Measurements from ENCODE around the gene MLLT1. TPM values are rescaled to one million over a fixed set of nuclear protein-coding genes. Genes with fewer than 3 reads are reported as not detected.
A peak's percentile ranks its signal among the peaks of the same experiment; 100 is the strongest.

Gene MLLT1
- total RNA-seq, 1 experiment from 2014 or later, result 44.2 TPM

DNA sequence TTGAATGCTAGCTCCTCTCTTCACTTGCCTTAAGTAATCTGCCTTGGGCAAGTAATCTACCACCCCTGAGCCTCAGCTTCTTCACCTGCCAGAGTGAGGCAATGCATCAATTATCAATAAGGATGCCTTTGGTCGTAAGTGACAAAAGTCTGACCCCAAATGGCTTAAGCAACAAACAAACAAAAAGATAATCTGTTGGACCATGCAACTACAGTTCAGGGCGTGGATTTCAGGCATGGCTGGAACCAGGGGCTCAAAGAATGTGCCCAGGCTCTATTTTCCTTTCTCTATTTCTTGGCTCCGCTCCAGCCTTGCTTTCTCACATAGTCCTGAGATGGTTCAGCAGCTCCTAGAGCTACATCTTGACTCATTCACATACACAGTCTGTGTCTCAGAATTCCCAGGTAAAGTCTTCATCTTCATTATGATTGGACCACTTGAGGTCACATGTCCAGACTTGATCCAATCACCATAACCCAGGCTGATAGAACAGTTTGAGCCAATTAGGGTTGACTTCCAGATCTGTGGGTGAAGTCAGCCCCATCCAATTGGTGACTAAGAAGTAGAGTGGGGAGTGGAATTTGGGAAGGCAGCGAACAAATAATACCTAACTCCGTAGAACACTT is 114.8 kb downstream of the MLLT1 start:
- no peak overlapping the region for H2AFZ ChIP-seq
- H3K27ac ChIP-seq, result no peak overlapping the region
- TF ChIP-seq, protein P1, sequence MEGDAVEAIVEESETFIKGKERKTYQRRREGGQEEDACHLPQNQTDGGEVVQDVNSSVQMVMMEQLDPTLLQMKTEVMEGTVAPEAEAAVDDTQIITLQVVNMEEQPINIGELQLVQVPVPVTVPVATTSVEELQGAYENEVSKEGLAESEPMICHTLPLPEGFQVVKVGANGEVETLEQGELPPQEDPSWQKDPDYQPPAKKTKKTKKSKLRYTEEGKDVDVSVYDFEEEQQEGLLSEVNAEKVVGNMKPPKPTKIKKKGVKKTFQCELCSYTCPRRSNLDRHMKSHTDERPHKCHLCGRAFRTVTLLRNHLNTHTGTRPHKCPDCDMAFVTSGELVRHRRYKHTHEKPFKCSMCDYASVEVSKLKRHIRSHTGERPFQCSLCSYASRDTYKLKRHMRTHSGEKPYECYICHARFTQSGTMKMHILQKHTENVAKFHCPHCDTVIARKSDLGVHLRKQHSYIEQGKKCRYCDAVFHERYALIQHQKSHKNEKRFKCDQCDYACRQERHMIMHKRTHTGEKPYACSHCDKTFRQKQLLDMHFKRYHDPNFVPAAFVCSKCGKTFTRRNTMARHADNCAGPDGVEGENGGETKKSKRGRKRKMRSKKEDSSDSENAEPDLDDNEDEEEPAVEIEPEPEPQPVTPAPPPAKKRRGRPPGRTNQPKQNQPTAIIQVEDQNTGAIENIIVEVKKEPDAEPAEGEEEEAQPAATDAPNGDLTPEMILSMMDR (conservative IDR thresholded peaks at IDR 0.05), result no peak
- no peak for TF ChIP-seq EZH2 (IDR thresholded peaks at IDR 0.05; ENCODE audit: low read depth)
- no peaks in the 10 kb centered on the region for H3F3A ChIP-seq (ENCODE audit: insufficient read depth, low read depth)
- no peak for DNase-seq
- H4K20me1 ChIP-seq (ENCODE audit: insufficient read depth), result no peaks in the 10 kb centered on the region
- intact Hi-C loops (cut with micrococcal nuclease; ENCODE audit: unreplicated experiment), result no loop called here
- CTCF ChIA-PET, result no interaction called here
- no peaks in the 10 kb centered on the region for H3K27me3 ChIP-seq (ENCODE audit: insufficient read depth, low read depth)
- no peaks in the 10 kb centered on the region for H3K9me3 ChIP-seq (ENCODE audit: insufficient read depth, low read depth)
- no peaks in the 10 kb centered on the region for H3K4me1 ChIP-seq (replicated peaks; ENCODE audit: insufficient read depth)
- no peak overlapping the region for H3K4me2 ChIP-seq
- no peaks in the 10 kb centered on the region for H3K9me2 ChIP-seq (ENCODE audit: insufficient read depth)
- no TSS peak for BruUV-seq (replicated peaks)
- no peak overlapping the region for H3K4me3 ChIP-seq
- no peaks in the 10 kb centered on the region for H3K36me3 ChIP-seq (ENCODE audit: low read depth)
- POLR2A ChIA-PET (ENCODE audit: unreplicated experiment), result no interaction called here
- H3K79me2 ChIP-seq (ENCODE audit: low read depth), result no peaks in the 10 kb centered on the region

DNA sequence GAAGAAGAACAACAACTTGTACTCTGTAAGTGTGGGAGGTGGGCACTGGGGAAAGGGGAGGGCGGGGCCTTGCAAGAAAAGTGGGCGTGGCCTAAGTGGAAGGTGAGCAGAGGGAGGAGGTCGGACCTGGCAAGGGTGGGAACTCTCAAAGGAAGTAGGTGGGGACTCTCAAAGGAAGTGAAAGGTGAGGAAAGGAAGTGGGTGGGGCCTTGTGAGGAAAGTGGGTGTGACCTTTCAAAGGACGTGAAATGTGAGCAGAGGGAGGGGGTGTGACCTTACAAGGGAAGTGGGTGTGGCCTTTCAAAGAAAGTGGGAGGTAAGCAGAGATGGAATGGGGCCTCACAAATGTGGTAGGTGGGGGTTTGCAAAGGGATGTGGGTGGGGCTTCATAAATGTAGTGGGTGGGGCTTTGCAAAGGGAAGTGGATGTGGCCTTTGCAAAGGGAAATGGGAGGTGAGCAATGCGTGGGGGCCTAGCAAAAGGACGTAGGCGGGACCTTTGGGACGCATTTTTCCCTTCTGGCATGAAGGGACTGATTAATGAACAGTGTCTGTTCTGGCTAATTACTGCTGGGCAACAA is 118.4 kb downstream of the MLLT1 start:
- intact Hi-C loops (cut with micrococcal nuclease; ENCODE audit: unreplicated experiment), result no loop called here
- Histone ChIP-seq H2AFZ (no peak overlapping the region), H3K9me3 (ENCODE audit: insufficient read depth, low read depth) (no peaks in the 10 kb centered on the region), H3K27me3 (ENCODE audit: insufficient read depth, low read depth) (no peaks in the 10 kb centered on the region), H3K4me3 (no peak overlapping the region), H3K9me2 (ENCODE audit: insufficient read depth) (no peaks in the 10 kb centered on the region), H3K4me2 (no peak overlapping the region), H4K20me1 (ENCODE audit: insufficient read depth) (no peaks in the 10 kb centered on the region), H3K27ac (no peak overlapping the region), H3K79me2 (ENCODE audit: low read depth) (no peaks in the 10 kb centered on the region), H3F3A (ENCODE audit: insufficient read depth, low read depth) (no peaks in the 10 kb centered on the region), H3K4me1 (replicated peaks; ENCODE audit: insufficient read depth) (no peaks in the 10 kb centered on the region), H3K36me3 (ENCODE audit: low read depth) (no peaks in the 10 kb centered on the region)
- ChIA-PET POLR2A (ENCODE audit: unreplicated experiment) (no interaction called here), CTCF (no interaction called here)
- TF ChIP-seq, protein P1 (conservative IDR thresholded peaks at IDR 0.05), result no peak
- TF ChIP-seq EZH2 (IDR thresholded peaks at IDR 0.05; ENCODE audit: low read depth), result no peak
- peak in 1 of 2 experiments; percentile 60 for DNase-seq
- no TSS peak for BruUV-seq (replicated peaks)

Other genes starting within 250 kb of the MLLT1 start
- 8.7 and 11.6 TPM in 2 replicates for gene RFX2, start 169.5 kb downstream of the MLLT1 start, total RNA-seq (2021)
- not detected in 2 replicates for gene ACSBG2, start 144.3 kb downstream of the MLLT1 start, total RNA-seq (2021)
- gene ACER1, start 53.6 kb upstream of the MLLT1 start, total RNA-seq (2021), result not detected in 2 replicates
- gene CLPP, start 81.6 kb upstream of the MLLT1 start, total RNA-seq (2021), result 63.7 and 65.3 TPM in 2 replicates
- gene ALKBH7, start 92.8 kb upstream of the MLLT1 start, total RNA-seq (2021), result 53.6 and 75.7 TPM in 2 replicates
- gene PSPN, start 96.0 kb upstream of the MLLT1 start, total RNA-seq (2021), result 1.3 TPM in 2 replicates
- gene GTF2F1, start 113.2 kb upstream of the MLLT1 start, total RNA-seq (2021), result 40.9 and 43.8 TPM in 2 replicates
- 201 and 288 TPM in 2 replicates for gene KHSRP, start 144.8 kb upstream of the MLLT1 start, total RNA-seq (2021)
- not detected in 2 replicates for gene SLC25A41, start 153.8 kb upstream of the MLLT1 start, total RNA-seq (2021)
- gene SLC25A23, start 179.8 kb upstream of the MLLT1 start, total RNA-seq (2021), result 57.5 and 59.5 TPM in 2 replicates
- 36.4 and 40.6 TPM in 2 replicates for gene CRB3, start 184.3 kb upstream of the MLLT1 start, total RNA-seq (2021)
- not detected in 2 replicates for gene DENND1C, start 201.8 kb upstream of the MLLT1 start, total RNA-seq (2021)
- not detected in 2 replicates for gene TUBB4A, start 222.3 kb upstream of the MLLT1 start, total RNA-seq (2021)